GM19372 (cell line): ENCODE results near the gene HSPB1.
"Not testable (repeated sequence)": the region's sequence is repeated elsewhere in the genome, so short reads cannot be mapped to it uniquely, and the experiment has no call there.

Experiments
- ATAC-seq: cut with Tn5 transposase; IDR thresholded peaks from one replicate; pipeline ENCODE4 v1.9.1; 2021; ENCODE audit warnings: mild to moderate bottlenecking, low read depth, moderate library complexity; ENCODE audit not compliant: unreplicated experiment

HSPB1 gene

GRCh38 chr7:76303202-76304147, 1.0 kb downstream of the HSPB1 start:
- ATAC-seq, result no peak

- no peak for ATAC-seq
Measured at GRCh38 chr7:76304888-76305375, 2.5 kb downstream of the HSPB1 start.

- ATAC-seq, result not testable (repeated sequence)
Measured at GRCh38 chr7:76308874-76309273, 6.4 kb downstream of the HSPB1 start.

- ATAC-seq, result not testable (repeated sequence)
Measured at GRCh38 chr7:76309341-76310101, 7.0 kb downstream of the HSPB1 start.

- no peak for ATAC-seq
Measured at GRCh38 chr7:76310102-76310957, 7.9 kb downstream of the HSPB1 start.

GRCh38 chr7:76311838-76312237, 9.4 kb downstream of the HSPB1 start:
- not testable (repeated sequence) for ATAC-seq

- peak; percentile 39 for ATAC-seq
Measured at GRCh38 chr7:76314042-76314721, 11.7 kb downstream of the HSPB1 start.

- not testable (repeated sequence) for ATAC-seq
Measured at GRCh38 chr7:76314740-76315139, 12.3 kb downstream of the HSPB1 start.

GRCh38 chr7:76315364-76315763, 12.9 kb downstream of the HSPB1 start:
- no peak for ATAC-seq

- no peak for ATAC-seq
Measured at GRCh38 chr7:76316984-76317781, 14.7 kb downstream of the HSPB1 start.

GRCh38 chr7:76317782-76318487, 15.5 kb downstream of the HSPB1 start:
- ATAC-seq, result peak; percentile 86

GRCh38 chr7:76318488-76319353, 16.2 kb downstream of the HSPB1 start:
- ATAC-seq, result peak; percentile 37

- ATAC-seq, result no peak
Measured at GRCh38 chr7:76325092-76325491, 22.6 kb downstream of the HSPB1 start.

- no peak for ATAC-seq
Measured at GRCh38 chr7:76325811-76326210, 23.3 kb downstream of the HSPB1 start.

GRCh38 chr7:76326646-76327233, 24.3 kb downstream of the HSPB1 start:
- ATAC-seq, result no peak

GRCh38 chr7:76327610-76328009, 25.1 kb downstream of the HSPB1 start:
- no peak for ATAC-seq

- no peak for ATAC-seq
Measured at GRCh38 chr7:76328389-76328788, 25.9 kb downstream of the HSPB1 start.
